Left forelimb (tissue), 1 donor: ENCODE data around the gene AKR7A2.

Experiments used
- DNase-seq: peaks from one replicate; pipeline ENCODE4 v3.0.0-alpha.2; 2018; ENCODE audit warnings: low spot score

The AKR7A2 gene

GRCh38 chr1:19343617-19344350 lies 31.8 kb upstream of the AKR7A2 start:
- no peak for DNase-seq

GRCh38 chr1:19342894-19343616 lies 31.1 kb upstream of the AKR7A2 start:
- no peak for DNase-seq

GRCh38 chr1:19342062-19342750 lies 30.3 kb upstream of the AKR7A2 start:
- DNase-seq, result no peak

GRCh38 chr1:19341201-19342061 lies 29.5 kb upstream of the AKR7A2 start:
- peak; percentile 80 for DNase-seq

GRCh38 chr1:19340387-19340937 lies 28.5 kb upstream of the AKR7A2 start:
- no peak for DNase-seq

GRCh38 chr1:19339214-19339861 lies 27.4 kb upstream of the AKR7A2 start:
- DNase-seq, result no peak

GRCh38 chr1:19338323-19338762 lies 26.4 kb upstream of the AKR7A2 start:
- no peak for DNase-seq

GRCh38 chr1:19337289-19337688 lies 25.3 kb upstream of the AKR7A2 start:
- no peak for DNase-seq

- no peak for DNase-seq
These were observed 24.6 kb upstream of the AKR7A2 start for GRCh38 chr1:19336543-19336942.

GRCh38 chr1:19333587-19334354 lies 21.8 kb upstream of the AKR7A2 start:
- no peak for DNase-seq

- DNase-seq, result no peak
These were observed 20.9 kb upstream of the AKR7A2 start for GRCh38 chr1:19332832-19333231.

- DNase-seq, result no peak
These were observed 19.4 kb upstream of the AKR7A2 start for GRCh38 chr1:19331262-19331878.

- DNase-seq, result no peak
These were observed 18.6 kb upstream of the AKR7A2 start for GRCh38 chr1:19330449-19331135.

GRCh38 chr1:19329611-19330010 lies 17.7 kb upstream of the AKR7A2 start:
- no peak for DNase-seq

GRCh38 chr1:19329188-19329587 lies 17.2 kb upstream of the AKR7A2 start:
- no peak for DNase-seq

GRCh38 chr1:19328486-19328885 lies 16.5 kb upstream of the AKR7A2 start:
- no peak for DNase-seq

- no peak for DNase-seq
These were observed 15.8 kb upstream of the AKR7A2 start for GRCh38 chr1:19327736-19328135.

- no peak for DNase-seq
These were observed 15.4 kb upstream of the AKR7A2 start for GRCh38 chr1:19327301-19327700.

- DNase-seq, result no peak
These were observed 14.8 kb upstream of the AKR7A2 start for GRCh38 chr1:19326748-19327065.
